Measurements from ENCODE around the gene MFSD6. TPM values are rescaled to one million over a fixed set of nuclear protein-coding genes. Genes with fewer than 3 reads are reported as not detected.
"Not testable (repeated sequence)": the region's sequence is repeated elsewhere in the genome, so short reads cannot be mapped to it uniquely, and the experiment has no call there.

Gene MFSD6
- total and polyA plus RNA-seq, 12 donors: 9.3 to 253 (median 93.4) TPM

DNA sequence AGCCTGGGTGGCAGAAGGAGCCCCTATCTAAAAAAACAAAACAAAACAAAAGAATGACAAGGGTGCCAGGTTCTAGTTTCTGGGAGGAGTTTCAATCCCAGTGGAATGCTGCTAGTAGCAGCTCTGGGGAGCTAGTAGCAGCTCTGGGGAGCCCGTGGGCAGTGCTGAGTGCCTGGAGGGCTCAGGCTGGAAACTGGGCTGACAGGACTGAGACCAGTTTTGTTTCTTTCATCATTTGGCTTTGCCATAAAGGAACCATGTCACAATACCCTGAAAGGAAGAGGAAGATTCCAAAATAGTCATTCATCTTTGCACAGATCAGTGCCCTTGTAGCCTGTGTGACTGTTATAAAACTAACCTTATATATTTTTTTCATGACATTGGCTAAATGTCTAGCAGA is 10.6 kb downstream of the MFSD6 start:
- peaks cover 23 to 61% of the 10 kb centered on the region in 2 donors for H3K4me1 ChIP-seq (replicated peaks in 1 of 2)
- no peaks in the 10 kb centered on the region for H3K27me3 ChIP-seq
- 20 to 67% (median 58%) methylated on average over 1 of the region's 1 CpG for WGBS, 4 donors
- TF ChIP-seq CTCF (IDR thresholded peaks at IDR 0.05): no peak
- no peak for DNase-seq
- H3K4me3 ChIP-seq: no peak overlapping the region
- H3K36me3 ChIP-seq (replicated peaks in 1 of 2): no peaks in the 10 kb centered on the region
- intact Hi-C loops (cut with DNase I): no loop called here
- H3K9me3 ChIP-seq (replicated peaks in 1 of 3): no peaks in the 10 kb centered on the region
- H3K27ac ChIP-seq: peak overlapping the region in 4 of 5 donors; percentile 50 to 87 (median 78)

DNA sequence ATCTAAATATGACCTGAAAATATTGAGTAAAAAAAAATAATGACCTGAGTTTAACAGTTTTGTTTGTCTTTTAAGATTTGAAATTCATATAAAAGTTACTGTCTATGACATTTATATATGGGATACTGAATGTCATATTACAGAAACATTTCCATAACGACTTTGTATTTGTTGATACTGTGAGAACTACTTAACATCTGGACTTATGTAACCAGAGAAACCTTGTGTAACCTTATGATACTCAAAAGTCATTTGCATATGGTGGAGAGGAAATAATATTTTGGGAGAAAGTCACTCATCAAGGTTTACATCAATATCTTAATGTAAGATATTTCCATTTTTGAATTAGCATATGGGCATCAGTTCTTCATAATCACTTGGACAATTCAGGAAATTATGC is 12.6 kb downstream of the MFSD6 start:
- H3K9me3 ChIP-seq (replicated peaks in 1 of 3): no peaks in the 10 kb centered on the region
- H3K36me3 ChIP-seq (replicated peaks in 1 of 2): no peaks in the 10 kb centered on the region
- H3K4me1 ChIP-seq (replicated peaks in 1 of 2): peaks cover 33 to 52% of the 10 kb centered on the region in 2 donors
- no peak overlapping the region for H3K4me3 ChIP-seq
- DNase-seq: no peak
- no peak for TF ChIP-seq CTCF (IDR thresholded peaks at IDR 0.05)
- TF ChIP-seq POLR2A (IDR thresholded peaks at IDR 0.05): no peak
- no peak overlapping the region for H3K27ac ChIP-seq
- intact Hi-C loops (cut with DNase I): no loop called here
- H3K27me3 ChIP-seq: no peaks in the 10 kb centered on the region
- 51 to 64% (median 58%) methylated on average over 1 of the region's 1 CpG for WGBS, 4 donors

DNA sequence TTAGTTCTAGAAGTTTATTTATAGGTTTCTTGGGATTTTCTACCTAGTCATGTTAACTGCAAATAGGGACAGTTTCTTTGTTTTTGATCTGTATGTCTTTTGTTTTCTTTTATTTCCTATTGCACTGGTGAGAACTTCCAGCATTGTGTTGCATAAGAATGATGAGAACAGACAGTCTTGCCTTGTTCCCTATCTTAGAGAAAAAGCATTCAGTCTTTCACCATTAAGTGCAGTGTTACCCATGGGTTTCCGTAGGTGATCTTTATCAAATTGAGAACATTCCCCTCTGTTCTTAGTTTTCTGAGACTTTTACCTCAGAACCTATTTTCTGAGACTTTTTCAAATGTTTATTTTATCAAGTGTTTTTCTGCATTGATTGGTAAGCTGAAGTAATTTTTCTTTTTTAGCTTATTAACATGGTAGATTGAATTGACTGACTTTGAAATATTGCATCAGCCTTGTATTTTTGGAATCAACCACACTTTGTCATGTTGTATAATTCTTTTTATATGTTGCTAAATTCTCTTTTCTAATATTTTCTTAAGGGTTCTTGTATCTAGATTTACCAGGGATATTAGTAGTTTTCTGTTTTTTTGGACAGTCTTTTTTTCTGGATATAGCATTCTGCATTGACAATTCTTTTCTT is 17.2 kb downstream of the MFSD6 start:
- TF ChIP-seq CTCF (IDR thresholded peaks at IDR 0.05): no peak
- no peak for TF ChIP-seq POLR2A (IDR thresholded peaks at IDR 0.05)
- no peaks in the 10 kb centered on the region for H3K36me3 ChIP-seq (replicated peaks in 1 of 2)
- intact Hi-C loops (cut with DNase I): no loop called here
- no peak for DNase-seq
- no peaks in the 10 kb centered on the region for H3K9me3 ChIP-seq (replicated peaks in 1 of 3)
- 51 to 70% (median 59%) methylated on average over 1 of the region's 1 CpG for WGBS, 4 donors
- H3K27me3 ChIP-seq: no peaks in the 10 kb centered on the region
- H3K4me1 ChIP-seq (replicated peaks in 1 of 2): peaks cover 15 to 23% of the 10 kb centered on the region in 2 donors
- H3K27ac ChIP-seq: peak overlapping the region in 1 of 5 donors; percentile 4
- H3K4me3 ChIP-seq: no peak overlapping the region

DNA sequence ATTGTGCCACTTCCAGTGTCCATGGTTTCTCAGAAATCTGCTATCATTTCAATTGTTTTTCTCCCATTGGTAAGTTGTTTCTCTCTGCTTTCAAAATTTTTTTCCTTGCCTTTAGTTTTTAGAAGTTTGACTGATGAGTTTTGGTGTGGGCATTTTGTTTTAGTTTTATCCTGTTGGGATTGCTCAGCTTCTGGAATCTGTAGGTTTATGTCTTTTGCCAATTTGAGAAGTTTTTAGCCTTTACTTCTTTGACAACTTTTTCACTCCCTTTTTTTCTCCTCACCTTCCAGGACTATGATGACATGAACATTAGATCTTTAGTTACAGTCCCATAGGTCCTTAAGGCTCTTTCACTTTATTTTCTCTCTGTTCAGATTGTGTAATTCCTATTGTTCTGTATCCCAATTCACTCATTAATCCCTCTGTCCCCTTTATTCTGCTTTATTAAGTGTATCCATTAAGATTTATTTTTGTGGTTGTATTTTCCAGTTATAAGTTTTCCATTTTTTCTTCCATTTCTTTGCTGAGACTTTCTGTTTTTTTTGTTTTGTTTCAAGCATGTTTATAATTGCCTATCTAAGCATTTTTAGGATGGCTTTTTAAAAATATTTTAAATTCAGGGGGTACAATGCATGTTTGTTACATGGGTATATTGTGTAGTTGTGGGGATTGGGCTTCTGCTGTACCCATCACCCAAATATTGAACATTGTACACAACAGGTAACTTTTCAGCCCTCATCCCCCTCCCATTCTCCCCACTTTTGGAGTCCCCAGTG is 17.9 kb downstream of the MFSD6 start:
- Histone ChIP-seq H3K4me3 (no peak overlapping the region), H3K27me3 (no peaks in the 10 kb centered on the region), H3K4me1 (replicated peaks in 1 of 2) (peaks cover 15 to 18% of the 10 kb centered on the region in 2 donors), H3K27ac (no peak overlapping the region), H3K9me3 (replicated peaks in 1 of 3) (no peaks in the 10 kb centered on the region), H3K36me3 (replicated peaks in 1 of 2) (no peaks in the 10 kb centered on the region)
- DNase-seq: no peak
- no peak for TF ChIP-seq POLR2A (IDR thresholded peaks at IDR 0.05)
- TF ChIP-seq CTCF (IDR thresholded peaks at IDR 0.05): no peak
- intact Hi-C loops (cut with DNase I): no loop called here

GRCh38 chr2:190430866-190431265 is 22.7 kb downstream of the MFSD6 start:
- H3K9me3 ChIP-seq (replicated peaks in 1 of 3); H3K36me3 ChIP-seq (replicated peaks in 1 of 2); DNase-seq; H3K27me3 ChIP-seq; intact Hi-C loops (cut with DNase I); H3K27ac ChIP-seq; H3K4me3 ChIP-seq: not testable (repeated sequence)
- H3K4me1 ChIP-seq (replicated peaks in 1 of 2): peaks cover 4 to 23% of the 10 kb centered on the region in 2 donors
- WGBS, 4 donors: 97 to 98% methylated on average over 18 to 26 of the region's 26 CpGs; no CpG with 5 or more reads in 2 of the 4 donors
